Measurements from ENCODE around the gene TMEM132D. TPM values are rescaled to one million over a fixed set of nuclear protein-coding genes. Genes with fewer than 3 reads are reported as not detected.

TMEM132D gene
- total and polyA plus RNA-seq, 7 donors = 0.01 TPM; not detected in 6

- TF ChIP-seq CTCF (IDR thresholded peaks at IDR 0.05) = no peak
- no peak overlapping the region for H3K4me3 ChIP-seq
- no peaks in the 10 kb centered on the region for H3K27me3 ChIP-seq (ENCODE audit: insufficient read depth in 3 of 3, low read length in 2 of 3)
- intact Hi-C loops (cut with DNase I) = no loop called here
- DNase-seq (no peak), ATAC-seq (no peak)
- H3K4me1 ChIP-seq = no peaks in the 10 kb centered on the region
- H3K9me3 ChIP-seq = no peaks in the 10 kb centered on the region
- no peaks in the 10 kb centered on the region for H3K36me3 ChIP-seq (ENCODE audit: insufficient read depth in 1 of 2, low read depth in 1 of 2)
- no peak overlapping the region for H3K27ac ChIP-seq
- WGBS, 3 donors = 44 to 50% (median 46%) methylated on average over 4 of the region's 4 CpGs
Observed at GRCh38 chr12:129604506-129604905, 299.3 kb downstream of the TMEM132D start.

DNA sequence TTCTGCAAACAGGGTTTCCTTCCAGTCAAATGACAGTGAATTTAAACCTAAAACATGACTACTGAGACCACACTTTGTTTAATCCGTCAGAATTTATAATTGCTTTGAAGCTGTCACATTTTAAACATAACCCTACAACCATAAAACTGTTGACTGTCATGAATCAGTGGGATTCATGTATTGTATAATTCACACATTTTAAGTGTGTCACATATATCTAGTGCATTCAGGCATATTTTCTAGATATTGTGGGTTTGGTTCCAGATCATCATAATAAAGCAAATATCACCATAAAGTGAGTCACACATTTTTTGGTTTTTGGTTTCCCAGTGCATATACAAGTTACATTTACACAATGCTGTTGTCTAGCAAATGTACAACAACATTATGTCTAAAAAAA is 304.4 kb downstream of the TMEM132D start:
- H3K36me3 ChIP-seq (ENCODE audit: insufficient read depth in 1 of 2, low read depth in 1 of 2) = no peaks in the 10 kb centered on the region
- no peak overlapping the region for H3K27ac ChIP-seq
- ATAC-seq (no peak), DNase-seq (no peak)
- H3K27me3 ChIP-seq (ENCODE audit: insufficient read depth in 3 of 3, low read length in 2 of 3) = no peaks in the 10 kb centered on the region
- no peaks in the 10 kb centered on the region for H3K9me3 ChIP-seq
- H3K4me1 ChIP-seq = no peaks in the 10 kb centered on the region
- intact Hi-C loops (cut with DNase I) = no loop called here
- no peak overlapping the region for H3K4me3 ChIP-seq
- TF ChIP-seq CTCF (IDR thresholded peaks at IDR 0.05) = no peak
- WGBS, 3 donors = 42 to 53% (median 49%) methylated on average over 1 of the region's 1 CpG

GRCh38 chr12:129594098-129594497 is 309.7 kb downstream of the TMEM132D start:
- H3K36me3 ChIP-seq (ENCODE audit: insufficient read depth in 1 of 2, low read depth in 1 of 2) = no peaks in the 10 kb centered on the region
- H3K27ac ChIP-seq = no peak overlapping the region
- intact Hi-C loops (cut with DNase I) = no loop called here
- no peaks in the 10 kb centered on the region for H3K9me3 ChIP-seq
- H3K27me3 ChIP-seq (ENCODE audit: insufficient read depth in 3 of 3, low read length in 2 of 3) = no peaks in the 10 kb centered on the region
- ATAC-seq = no peak
- 59 to 79% (median 61%) methylated on average over 6 of the region's 6 CpGs for WGBS, 3 donors
- H3K4me3 ChIP-seq = no peak overlapping the region
- no peak for TF ChIP-seq CTCF (IDR thresholded peaks at IDR 0.05)
- H3K4me1 ChIP-seq = no peaks in the 10 kb centered on the region
- DNase-seq = no peak

DNA sequence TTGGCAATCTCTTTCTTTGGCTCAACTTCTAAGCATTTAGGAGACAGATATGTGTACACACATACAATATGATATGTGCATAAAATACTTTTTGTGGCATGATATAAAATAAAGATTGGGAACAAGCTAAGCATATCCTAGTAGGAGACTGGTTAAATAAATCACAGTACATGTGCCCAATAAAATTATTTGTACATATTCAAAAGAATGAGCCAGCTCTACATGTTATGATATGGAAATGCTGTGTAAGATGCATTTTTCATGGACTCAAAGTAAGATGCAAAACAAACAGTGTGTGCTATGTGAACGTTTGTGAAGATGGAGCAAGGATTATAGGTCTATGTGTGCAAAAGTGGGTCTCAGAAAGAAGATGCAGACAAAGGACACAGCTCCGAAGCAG is 311.4 kb downstream of the TMEM132D start:
- no peaks in the 10 kb centered on the region for H3K9me3 ChIP-seq
- H3K27me3 ChIP-seq (ENCODE audit: insufficient read depth in 3 of 3, low read length in 2 of 3) = no peaks in the 10 kb centered on the region
- no peak overlapping the region for H3K27ac ChIP-seq
- no peak overlapping the region for H3K4me3 ChIP-seq
- WGBS, 3 donors = 49 to 59% (median 58%) methylated on average over 2 of the region's 2 CpGs
- intact Hi-C loops (cut with DNase I) = no loop called here
- no peaks in the 10 kb centered on the region for H3K36me3 ChIP-seq (ENCODE audit: insufficient read depth in 1 of 2, low read depth in 1 of 2)
- DNase-seq (no peak), ATAC-seq (no peak)
- TF ChIP-seq CTCF (IDR thresholded peaks at IDR 0.05) = no peak
- H3K4me1 ChIP-seq = no peaks in the 10 kb centered on the region

GRCh38 chr12:129589503-129589902 is 314.3 kb downstream of the TMEM132D start:
- no peaks in the 10 kb centered on the region for H3K36me3 ChIP-seq (ENCODE audit: insufficient read depth in 1 of 2, low read depth in 1 of 2)
- ATAC-seq = no peak
- WGBS, 3 donors = 81 to 93% (median 85%) methylated on average over 5 of the region's 5 CpGs

More at GRCh38 chr12:129589503-129589902, 314.3 kb downstream of the TMEM132D start:
- H3K9me3 ChIP-seq = no peaks in the 10 kb centered on the region
- no peak for DNase-seq
- H3K4me3 ChIP-seq = no peak overlapping the region
- intact Hi-C loops (cut with DNase I) = no loop called here
- H3K4me1 ChIP-seq = no peaks in the 10 kb centered on the region
- H3K27ac ChIP-seq = no peak overlapping the region
- no peaks in the 10 kb centered on the region for H3K27me3 ChIP-seq (ENCODE audit: insufficient read depth in 3 of 3, low read length in 2 of 3)
- TF ChIP-seq CTCF (IDR thresholded peaks at IDR 0.05) = no peak

Data from psoas muscle (tissue), 8 donors.